ENCODE measurements around the gene LYPD6.
"Not testable (repeated sequence)": the region's sequence is repeated elsewhere in the genome, so short reads cannot be mapped to it uniquely, and the experiment has no call there.

Gene LYPD6, protein sequence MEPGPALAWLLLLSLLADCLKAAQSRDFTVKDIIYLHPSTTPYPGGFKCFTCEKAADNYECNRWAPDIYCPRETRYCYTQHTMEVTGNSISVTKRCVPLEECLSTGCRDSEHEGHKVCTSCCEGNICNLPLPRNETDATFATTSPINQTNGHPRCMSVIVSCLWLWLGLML

DNA sequence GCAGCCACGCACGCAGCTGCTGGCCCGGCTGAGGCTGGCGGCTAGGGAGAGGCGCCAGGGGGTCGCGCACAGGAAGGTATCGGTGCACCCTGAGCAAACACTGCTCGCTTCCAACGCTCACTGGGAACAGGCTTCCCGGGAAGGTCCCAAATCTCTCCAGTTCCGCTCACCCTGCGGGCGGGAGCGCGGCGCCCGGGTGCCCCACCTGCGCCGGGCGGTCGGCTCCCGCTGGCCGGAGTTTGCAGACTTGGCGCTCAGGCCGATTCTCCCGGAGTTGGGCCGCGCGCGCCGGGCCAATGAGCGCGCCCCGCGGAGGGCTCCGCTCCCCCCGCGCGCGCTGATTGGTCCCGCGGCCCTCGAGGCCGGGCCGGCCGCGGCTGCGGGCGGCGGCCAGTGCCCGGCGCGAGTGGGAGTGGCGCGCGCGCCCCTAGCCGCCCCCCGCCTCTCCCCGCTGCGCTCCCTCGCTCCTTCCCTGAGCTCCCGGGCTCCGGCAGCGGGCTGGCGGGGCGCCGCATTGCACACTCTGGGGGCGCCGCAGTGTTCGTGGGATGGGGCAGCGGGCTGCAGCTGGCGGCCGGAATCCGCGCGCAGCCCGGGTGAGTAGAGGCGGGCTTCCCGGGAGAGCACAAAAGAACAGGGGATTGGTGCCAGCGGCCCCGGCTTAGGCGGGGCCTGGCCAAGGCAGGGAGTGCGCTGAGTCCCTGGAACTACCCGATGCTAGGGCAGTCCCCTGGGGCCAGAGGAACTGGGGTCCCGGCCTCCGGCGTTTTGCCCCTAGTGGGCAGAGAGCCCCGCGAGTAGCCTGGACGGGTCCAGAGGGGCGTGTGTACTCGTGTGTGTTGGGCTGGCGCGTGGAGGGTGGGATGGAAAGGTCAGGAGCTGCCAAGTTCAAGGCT, at the start of gene LYPD6:
Gene LYPD6, plus strand, starts transcription at position 461 of the 896 bp plus-strand sequence. CDS start 107,122 bp downstream, outside the sequence.
- peak; percentile 70 for DNase-seq (ENCODE audit: low read depth)

DNA sequence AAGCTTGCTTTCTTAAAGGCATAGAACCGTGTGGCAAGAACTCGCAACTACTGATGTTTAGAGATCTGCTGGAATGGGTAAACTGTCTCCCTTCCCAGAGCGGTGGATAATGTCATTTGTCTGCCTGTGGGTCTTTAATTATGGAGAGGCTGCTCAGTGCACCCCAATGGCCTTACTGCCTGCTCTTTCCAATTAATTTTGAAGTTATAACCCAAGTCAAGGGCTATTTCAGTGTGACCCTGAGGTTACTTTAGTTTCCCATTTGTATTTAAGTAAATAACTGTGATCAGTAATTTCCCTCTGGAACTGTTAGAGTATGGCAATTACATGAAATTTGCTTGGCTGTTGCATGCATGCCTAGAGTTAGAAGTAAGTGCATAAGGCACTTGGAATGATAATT, 48.9 kb upstream of the LYPD6 start:
- DNase-seq (ENCODE audit: low read depth), result no peak

DNA sequence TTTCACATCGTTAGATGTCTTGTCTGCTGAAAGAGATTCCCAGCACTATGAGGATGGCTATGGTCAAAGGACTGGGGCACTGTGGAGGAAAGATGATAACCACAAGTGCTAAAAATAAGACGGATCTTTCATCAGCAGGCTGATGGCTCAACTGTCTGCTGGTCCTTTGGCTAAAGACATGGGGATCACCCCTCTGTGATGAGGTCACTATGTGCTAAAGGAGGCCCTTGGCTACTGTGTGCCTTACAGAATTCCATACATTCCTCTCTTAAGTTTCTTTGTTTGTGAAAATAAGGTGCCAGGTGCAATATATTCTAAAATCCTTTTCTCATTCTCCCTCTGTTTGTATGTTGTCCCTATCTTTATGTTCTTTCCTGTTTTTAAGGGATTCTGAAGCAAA, 39.7 kb upstream of the LYPD6 start:
- no peak for DNase-seq (ENCODE audit: low read depth)

DNA sequence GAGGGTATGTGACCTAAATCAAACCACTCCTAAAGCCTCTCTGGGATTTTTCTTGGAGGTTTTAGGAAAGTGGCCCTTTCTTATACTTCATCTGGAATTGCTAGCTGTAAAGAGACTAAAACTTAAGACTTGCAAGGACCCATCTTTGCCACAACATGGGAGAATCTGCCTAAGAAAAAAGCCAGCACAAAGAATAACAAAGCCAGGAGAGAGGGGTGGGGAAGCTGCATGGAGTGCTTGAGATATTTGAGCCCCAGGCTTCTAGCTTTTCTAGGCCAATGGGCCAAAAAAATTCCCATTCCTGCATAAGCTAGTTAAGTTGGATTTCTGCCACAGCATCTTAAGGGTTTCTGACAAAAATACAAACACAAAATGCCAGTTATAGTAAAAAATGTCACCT, 38.5 kb upstream of the LYPD6 start:
- DNase-seq (ENCODE audit: low read depth), result no peak

DNA sequence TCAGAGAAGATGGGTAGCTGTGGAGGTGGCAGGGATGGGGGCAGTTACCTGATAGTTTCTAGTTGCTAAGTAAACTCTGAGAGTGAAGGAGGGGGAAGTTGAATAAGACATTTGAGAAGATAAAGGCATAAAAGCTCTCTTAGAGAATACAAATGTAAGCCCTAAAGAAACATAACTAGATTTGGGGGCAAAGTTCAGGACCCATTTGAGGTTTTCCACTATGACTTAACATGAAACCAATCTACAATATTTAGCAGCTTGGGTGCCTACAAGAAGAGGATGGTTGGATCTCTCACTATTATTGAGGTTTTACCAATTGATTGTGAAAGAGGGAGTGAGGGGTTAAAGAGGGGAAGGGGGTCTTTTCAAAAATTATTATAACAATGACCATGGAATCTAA, 34.4 kb upstream of the LYPD6 start:
- DNase-seq (ENCODE audit: low read depth), result no peak

DNA sequence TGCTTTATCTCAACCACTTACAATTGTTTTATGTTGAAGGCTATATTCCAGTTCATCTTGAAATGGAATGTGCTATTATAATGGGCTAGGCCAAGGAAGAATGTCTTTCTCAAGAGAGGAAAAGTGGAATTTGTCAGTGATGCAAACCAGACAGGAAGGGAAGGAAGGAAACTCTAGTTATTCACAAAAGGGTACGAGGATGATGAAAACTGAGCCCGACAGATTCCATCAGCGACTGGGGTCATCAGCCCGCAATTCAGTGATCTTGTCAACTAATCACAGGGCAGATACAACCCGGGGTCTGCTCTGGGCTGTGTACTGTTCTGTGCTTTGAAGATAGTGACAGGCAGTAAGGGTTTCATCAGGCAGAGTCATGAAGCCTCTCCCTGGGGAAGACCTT, 23.4 kb upstream of the LYPD6 start:
- no peak for DNase-seq (ENCODE audit: low read depth)

DNA sequence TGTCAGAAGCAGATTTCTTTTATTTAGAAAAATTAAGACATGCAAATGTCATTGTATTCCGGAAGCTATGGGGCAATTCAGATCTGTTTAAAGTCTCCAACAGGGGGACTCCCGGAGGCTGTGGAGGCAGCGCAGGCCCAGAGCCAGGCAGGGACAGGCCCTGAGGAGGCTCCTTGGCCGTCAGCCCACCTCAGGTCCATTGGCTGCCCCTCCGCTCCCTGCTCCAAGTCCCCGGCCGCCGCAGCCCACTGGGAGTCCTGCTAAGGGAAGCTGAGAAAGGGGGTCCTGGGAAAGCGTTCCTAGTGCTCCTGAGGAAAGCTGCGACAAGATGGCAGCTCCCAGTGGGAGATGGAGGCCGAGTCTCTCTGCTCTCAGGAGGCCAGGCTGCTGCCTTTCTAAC, 20.0 kb upstream of the LYPD6 start:
- no peak for DNase-seq (ENCODE audit: low read depth)

DNA sequence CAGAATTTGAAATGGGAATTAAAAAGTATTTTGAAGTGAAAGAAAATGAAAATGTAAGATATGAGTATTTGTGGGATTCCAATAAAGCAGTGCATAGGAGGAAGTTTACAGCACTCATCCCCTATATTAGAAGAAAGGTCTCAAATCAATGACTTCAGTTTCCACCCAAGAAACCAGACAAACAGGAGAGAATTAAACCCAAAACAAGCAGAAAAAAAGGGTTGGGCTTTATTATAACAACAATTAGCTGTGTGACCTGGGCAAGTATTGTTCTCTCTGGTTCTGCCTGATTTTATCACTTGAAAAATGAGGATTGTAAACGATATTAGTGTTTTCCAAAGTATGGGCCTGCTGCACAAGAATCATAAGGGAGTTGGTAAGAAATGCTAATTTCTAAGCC, 18.3 kb upstream of the LYPD6 start:
- DNase-seq (ENCODE audit: low read depth), result no peak

DNA sequence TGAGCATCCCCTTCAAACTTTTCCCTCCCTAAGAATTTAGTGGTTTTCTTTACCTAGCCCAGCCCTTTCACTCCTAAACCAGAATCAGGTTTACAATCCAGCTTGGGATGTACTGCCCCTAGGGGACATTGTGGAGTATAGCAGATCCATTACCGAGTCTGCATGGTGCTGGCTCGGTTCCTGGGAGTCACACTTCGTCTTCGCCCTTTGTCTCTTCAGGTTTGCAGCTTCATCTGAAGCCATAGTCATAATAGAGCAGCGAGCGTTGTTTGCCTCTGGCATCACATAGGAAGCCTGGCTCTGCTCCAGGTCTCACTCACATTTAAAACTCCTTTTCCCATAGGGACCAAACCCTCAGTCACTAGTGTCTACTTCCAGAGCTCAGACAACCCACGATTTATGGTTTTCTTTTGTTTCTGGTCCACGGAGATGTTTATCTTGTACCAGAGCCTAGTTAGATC, 16.8 kb upstream of the LYPD6 start:
- DNase-seq (ENCODE audit: low read depth), result peak; percentile 31

DNA sequence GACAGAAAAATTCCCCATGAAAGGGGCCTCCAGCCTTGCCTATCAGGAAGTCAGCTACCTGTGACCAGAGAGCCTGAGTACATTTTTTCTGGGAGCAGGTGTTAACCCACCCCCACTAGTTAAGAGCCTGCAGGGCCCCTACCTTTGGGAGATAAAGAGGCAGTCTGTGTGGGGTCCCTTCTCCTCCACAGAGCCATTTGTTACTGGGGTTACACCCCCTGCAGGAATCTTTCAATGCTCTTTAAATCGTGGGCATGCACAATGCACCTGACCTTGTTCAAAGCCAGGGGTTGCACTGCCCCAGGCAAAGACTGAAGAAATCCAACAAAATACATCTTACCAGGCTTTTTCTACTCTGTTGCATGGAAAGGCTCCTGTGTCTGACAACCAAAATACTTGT, 15.7 kb upstream of the LYPD6 start:
- no peak for DNase-seq (ENCODE audit: low read depth)

DNA sequence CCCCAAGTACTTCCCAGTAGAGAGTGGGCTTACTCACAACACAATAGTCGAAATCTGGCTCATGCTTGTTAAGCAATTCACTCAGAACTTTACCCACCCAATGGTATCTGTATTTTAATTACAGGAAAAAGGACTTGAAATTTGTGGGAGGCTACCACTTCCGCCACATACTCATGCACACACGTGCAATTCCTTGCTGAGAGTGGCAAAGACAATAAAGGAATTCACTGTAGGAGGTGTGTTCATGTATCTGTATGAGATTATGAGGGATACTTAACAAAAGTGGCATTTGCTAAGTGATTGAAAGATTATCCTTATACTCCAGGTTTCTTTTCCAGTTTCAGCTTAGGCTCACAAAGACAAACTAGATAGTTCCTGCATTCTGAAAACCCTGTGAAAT, 14.9 kb upstream of the LYPD6 start:
- no peak for DNase-seq (ENCODE audit: low read depth)

DNA sequence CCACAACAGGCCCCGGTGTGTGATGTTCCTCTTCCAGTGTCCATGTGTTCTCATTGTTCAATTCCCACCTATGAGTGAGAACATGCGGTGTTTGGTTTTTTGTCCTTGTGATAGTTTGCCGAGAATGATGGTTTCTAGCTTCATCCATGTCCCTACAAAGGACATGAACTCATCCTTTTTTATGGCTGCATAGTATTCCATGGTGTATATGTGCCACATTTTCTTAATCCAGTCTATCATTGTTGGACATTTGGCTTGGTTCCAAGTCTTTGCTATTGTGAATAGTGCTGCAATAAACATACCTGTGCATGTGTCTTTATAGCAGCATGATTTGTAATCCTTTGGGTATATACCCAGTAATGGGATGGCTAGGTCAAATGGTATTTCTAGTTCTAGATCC, 11.8 kb upstream of the LYPD6 start:
- DNase-seq (ENCODE audit: low read depth), result not testable (repeated sequence)

DNA sequence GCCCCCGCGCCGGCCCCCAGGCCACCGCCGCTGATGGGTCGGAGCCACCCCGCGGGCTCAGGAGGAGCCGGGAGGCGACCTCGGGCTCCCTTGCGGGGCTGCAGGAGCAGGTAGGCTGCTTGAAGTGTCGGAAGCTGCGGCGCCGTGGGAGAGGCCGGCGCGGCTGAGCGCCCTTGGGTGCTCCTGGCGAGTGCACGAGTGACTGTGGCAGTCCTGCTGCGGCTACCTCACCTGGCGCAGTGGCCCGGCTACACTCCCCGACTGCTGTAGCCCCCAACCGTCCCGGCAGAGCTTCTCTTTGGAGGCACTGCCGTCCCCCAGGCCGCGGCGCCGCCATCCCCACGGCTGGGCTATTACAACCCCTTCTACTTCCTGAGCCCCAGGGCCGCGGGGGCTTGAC, 10.0 kb upstream of the LYPD6 start:
- no peak for DNase-seq (ENCODE audit: low read depth)

DNA sequence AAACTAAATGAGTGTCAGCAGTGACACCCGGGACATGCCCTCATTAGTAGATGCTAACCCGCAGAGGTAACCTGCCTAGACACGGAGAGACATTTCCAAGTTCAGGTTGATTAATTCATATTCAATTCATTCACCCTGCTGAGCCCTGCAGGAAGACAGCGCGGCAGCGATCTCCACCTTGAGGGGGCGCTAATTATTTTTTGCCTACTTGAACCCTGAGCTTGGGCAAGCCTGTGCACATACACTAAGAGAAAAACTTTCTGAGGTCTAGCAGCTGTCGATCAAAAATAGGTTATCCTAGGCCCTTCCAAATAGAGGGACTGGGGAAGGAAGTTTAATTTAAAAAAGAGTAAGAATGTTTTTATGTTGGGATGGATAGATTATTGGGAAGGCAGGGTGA, 1.3 kb upstream of the LYPD6 start:
- peak; percentile 1 for DNase-seq (ENCODE audit: low read depth)

DNA sequence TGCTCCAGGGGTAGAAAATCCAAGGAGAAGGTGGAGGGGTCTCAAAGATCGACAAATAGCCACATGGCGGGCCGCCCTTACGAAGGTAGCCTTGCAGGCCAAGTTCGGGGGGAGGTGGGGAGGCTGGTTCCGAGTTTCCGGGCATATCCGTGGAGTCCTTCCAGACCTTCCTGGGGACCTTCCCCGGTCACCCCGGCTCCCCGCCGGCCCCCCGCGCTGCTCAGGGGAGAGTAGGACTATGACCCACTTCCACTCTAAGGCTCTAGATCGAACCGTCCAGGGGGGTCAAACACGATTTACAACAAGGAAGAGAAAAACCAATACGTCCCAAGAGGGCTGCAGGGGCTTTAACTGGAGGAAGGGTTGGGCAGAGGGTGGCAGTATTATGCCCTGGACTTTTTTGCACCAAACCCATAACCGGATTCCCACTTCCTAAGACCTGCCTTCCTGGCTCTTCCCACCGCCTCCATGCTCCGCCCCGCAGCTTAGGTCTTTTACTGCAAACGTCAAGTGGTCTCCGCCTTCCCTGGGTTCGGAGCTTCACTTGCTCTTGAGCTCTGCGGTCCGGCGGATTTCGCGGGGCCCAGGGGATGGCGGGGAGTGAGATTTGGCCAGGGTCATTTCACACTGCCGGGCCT, 779 bp upstream of the LYPD6 start:
- peak; percentile 43 for DNase-seq (ENCODE audit: low read depth)

DNA sequence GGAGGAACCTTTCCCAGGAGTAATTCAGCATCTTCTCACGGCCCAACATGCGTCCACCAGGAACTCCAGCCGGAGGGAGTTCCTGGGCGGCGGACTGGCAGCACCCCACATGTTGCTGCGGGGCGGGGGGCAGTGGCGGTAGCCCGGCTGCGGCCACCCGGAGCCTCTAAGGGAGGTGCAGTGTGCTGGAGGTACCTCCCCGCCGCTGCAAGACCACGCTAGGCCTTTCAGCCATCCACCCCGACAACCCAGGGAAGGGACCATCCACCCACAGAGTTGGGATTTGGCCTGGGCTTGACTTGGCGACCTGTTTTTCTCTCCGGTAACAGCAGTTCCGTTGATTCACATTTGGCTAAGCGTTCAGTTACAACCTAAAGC, 625 bp downstream of the LYPD6 start:
- peak; percentile 9 for DNase-seq (ENCODE audit: low read depth)

DNA sequence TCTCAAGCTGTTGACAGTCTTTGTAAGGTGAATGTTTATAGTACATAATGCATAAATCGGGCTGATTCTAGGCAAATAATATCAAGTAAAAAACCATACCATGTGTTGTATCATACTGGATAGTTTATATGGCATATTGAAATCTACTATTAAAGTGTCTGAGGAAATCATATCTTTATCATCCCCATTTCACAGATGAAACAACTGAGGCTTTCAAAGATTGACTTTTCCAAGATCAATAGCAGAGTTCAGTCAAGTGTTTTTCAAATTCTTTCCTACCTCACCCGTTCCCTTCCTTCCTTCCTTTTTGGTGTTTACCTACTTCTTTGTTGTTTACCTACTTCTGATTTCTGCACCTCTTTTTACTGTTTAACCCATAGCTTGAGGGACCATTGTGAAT, 2.0 kb downstream of the LYPD6 start:
- DNase-seq (ENCODE audit: low read depth), result no peak

DNA sequence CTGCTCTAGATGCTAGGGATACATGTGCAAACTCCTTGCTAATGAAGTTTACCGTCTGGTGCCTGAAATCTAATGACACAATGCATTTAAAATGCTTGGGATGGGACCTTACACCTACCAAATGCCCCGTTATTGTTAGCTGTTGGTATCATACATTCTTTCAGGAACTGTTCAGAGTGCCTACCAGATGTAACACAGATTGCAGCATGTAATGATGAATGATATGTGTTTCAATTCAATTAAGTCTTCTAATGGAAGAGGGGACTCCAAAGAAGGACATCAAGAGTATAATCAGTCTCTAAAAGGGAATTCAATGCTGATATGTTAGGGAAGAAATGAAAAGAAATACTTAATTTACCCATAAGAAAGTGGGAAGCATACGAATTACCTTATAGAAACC, 3.2 kb downstream of the LYPD6 start:
- DNase-seq (ENCODE audit: low read depth), result no peak

DNA sequence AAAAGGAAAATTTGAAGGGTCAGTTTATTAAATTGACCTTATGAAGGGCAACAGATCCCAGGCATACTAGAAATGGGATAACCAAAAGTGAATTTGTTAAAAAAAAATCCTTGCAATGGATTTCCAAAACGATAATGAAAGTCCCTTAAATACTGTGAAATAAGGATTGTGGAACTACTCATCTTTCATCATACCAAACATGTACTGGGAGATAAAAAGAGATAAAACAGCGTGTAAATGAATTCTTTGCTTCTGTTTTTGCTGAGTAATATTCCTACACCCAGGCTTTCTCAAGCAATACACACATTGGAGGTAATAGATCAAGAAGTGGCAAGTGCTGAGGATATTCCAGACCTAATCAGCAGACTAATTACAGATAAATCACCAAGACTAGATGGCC, 3.8 kb downstream of the LYPD6 start:
- DNase-seq (ENCODE audit: low read depth), result no peak

DNA sequence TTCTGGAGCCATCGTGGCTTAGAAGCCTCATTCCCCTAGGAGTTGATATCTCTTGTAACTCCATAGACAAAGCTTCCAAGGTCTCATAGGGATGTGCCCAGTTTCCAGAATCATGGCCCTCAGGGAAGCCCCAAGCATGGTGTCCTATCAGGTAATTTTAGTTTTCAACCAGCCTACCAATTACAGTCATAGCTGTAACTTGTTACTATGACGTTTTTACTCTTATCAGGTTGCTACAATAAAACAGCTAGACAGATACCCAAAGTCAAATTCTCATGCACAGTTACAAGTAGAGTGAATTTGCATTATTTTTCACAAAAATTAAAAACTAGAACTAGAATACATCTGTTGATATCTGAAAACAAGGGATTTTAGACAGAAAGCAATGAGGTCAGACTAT, 8.9 kb downstream of the LYPD6 start:
- no peak for DNase-seq (ENCODE audit: low read depth)

DNA sequence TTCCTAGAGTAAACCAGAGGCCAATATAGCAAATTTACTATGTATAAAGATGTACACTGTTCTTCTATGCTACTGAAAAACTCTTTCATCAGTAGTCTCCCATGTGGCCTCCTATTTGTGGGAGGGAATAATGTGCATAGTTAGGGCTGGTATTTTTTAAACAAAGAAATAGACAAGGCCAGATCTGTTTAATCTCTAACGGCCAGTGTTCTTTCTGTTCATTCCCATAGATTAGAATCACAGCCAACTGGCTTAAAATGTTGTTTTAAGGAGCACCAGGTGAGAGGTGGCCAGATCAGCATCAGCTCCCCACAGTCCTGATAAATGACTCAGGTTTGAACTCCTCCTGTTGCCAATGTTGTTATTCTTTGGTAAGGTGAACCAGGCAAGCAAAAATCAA, 12.1 kb downstream of the LYPD6 start:
- DNase-seq (ENCODE audit: low read depth), result no peak

DNA sequence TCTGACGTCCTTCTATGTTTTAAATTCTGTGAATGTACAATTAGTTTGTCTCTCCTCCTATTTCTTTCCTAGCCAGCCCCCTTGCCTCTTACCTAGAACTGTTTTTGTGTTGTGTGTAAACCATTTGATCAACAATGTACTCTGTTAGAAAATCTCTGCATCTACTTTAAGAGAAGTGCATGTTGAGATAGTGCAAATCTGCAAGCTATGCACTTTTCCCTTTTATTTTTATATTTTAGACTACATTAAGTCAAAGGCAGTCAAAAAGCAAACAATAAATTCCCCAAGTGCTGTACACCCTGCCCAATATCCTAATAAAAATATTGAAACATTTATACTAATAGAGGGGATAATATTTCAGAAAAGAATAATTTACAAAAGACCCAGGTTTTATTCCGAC, 13.7 kb downstream of the LYPD6 start:
- DNase-seq (ENCODE audit: low read depth), result no peak

DNA sequence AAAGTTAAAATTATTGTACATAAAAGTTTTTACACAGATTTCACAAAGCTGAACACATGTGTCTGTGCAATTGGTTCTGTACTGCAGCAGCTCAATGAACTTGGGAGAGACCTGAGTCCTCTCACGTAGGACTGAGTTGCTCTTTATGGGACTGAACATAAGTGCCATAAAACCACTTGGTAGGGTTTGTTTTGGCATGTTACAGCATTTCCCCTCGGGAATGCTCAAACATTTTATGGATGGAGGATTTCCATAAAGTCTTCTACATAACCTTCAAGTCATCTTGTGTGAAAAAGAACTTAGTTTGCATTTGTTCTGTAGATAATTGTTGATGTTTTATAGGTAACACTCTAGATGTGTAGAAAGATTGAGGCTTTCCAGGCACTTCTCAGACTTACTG, 15.9 kb downstream of the LYPD6 start:
- DNase-seq (ENCODE audit: low read depth), result no peak
